Skeletal muscle cell (primary cell): ENCODE data around the gene TP53TG5.
"Not testable (repeated sequence)": the region's sequence is repeated elsewhere in the genome, so short reads cannot be mapped to it uniquely, and the experiment has no call there.

Experiments
- DNase-seq: peaks from one replicate; pipeline ENCODE4 v3.0.0-alpha.2; 2010; ENCODE audit warnings: low read depth
- H3K4me3 ChIP-seq: 2 replicates; pipeline ENCODE4 v1.5.1; 2011; ENCODE audit warnings: low read depth, mild to moderate bottlenecking, control low read depth, low read length, moderate library complexity

TP53TG5 gene

DNA sequence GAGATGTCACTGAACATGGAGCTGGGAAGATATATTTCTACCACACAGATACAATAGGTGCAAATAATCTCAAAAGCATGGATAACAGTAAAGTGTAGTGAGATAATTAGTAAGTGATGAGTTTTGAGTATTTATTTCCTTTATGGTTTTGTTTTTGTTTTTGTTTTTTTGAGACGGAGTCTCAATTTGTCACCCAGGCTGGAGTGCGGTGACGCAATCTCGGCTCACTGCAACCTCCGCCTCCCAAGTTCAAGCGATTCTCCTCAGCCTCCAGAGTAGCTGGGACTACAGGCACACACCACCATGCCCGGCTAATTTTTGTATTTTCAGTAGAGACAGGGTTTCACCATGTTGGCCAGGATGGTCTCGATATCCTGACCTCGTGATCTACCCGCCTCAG is 27.3 kb downstream of the TP53TG5 start:
- H3K4me3 ChIP-seq, DNase-seq: not testable (repeated sequence)

DNA sequence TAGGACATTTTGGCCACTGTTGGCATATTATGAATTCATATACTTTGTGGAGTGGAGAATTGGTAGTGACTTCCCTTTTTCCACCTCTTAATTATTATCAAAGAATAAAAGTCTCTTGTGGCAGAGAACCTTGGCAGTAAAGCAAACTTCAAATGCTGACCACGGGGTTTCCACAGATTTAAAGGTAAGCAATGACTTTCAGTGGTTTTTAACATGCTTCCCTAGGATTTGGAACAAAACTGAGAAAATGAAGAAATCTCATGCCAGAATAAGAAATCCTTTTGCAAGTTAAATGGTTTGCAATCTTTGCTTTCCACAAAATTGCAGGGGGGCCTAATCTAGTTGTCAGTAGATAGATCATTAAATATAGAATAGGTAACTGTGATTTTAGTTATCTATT is 27.9 kb downstream of the TP53TG5 start:
- DNase-seq: no peak
- no peak overlapping the region for H3K4me3 ChIP-seq

- DNase-seq: no peak
- H3K4me3 ChIP-seq: peak within 1 kb of the TSS; percentile 88
Measured at GRCh38 chr20:45347936-45348778, 30.0 kb downstream of the TP53TG5 start, which contains the start of gene SDC4. Gene SDC4, minus strand, starts transcription at chr20:45348424. Its CDS starts 40 bp downstream, at chr20:45348384.

DNA sequence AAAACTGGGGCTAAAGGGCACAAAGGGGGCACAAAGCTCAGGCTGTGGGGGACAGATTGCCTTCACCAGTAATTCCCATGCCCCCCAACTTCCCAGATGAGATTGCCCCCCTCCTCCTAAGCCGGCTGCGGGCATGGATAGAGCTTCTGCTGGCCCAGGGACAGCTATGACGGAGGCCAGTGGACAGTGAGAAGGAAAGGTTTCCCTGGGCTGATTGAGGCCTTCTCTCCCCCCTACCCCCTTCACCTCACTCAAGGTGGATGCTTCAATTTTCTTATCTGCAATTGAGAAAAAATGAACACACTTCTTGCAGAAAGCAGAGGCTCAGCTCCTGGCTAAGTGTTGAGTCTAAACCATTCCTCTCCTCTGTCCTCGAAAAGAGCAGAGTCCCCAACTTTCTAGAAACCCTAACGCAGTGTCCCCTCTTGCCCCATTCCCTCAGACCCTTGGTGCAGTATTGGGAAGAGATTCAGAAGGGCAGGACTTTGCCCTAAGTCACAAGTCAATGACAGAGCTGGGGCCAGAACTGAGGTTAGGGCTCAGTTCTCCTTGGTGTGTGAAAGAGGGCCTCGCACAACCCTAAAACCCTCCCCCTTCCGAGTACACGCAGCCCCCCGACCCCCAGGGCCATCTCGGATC is 30.7 kb downstream of the TP53TG5 start:
- peak overlapping the region; percentile 88 for H3K4me3 ChIP-seq
- DNase-seq: no peak

DNA sequence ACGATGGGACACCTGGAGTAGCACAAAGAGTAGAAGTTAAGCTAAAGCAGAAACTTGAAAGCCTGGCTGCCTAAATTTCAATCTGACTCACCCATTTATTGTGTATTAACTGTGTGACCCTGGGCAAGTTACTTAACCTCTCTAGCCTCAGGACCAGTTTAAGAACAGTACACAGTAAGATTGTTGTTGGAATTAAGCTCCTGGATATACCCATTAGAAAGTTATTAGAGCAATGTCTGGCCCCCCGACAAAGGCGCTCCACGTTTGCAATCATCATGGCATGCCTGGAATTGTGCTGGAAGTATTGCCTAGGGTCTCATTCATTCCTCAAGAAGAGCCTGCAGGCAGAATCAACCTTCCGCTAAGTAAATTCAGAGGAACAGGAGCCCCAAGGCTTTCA is 31.3 kb downstream of the TP53TG5 start:
- H3K4me3 ChIP-seq: peak overlapping the region; percentile 88
- no peak for DNase-seq

GRCh38 chr20:45346291-45346718 is 31.8 kb downstream of the TP53TG5 start:
- no peak for DNase-seq
- H3K4me3 ChIP-seq: peak overlapping the region; percentile 88

DNA sequence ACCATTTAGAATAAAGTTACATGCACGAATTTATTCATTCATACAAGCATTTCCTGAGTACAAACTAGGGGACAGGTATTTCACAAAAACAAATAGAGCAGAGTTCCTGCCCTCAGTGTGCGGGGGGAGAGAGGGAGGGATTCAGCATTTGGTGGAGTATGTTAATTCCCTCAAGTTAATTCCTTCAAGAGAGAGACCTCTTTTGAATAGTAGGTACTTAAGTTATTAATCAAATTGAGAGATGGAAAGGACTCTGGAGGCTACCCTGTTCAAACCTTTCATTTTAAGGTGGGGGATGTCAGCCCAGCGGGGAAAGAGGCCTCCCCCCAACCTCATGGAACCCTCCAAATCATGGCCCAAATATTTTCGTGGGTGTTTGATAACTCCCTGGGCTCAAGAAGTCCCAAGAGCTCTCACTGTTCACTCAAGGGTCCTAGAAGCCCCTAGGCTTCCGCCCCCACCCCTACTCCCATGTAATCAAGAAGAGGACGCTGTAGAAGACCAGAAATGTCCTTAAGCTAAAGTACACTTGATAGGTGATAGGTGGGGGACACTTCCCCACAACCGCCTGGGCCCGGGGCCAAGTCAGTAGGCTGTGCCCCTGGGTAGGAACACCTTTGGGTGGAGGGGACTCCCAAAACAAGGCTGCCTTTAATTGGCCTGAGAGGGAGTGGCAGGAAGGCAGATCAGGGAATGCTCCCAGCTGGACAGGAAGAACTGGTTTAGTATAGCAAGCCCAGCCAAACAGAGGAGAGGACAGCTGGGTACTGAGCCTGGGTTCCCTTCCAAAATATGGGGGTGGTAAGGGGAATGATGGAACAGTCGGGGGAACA is 32.8 kb downstream of the TP53TG5 start:
- no peak for DNase-seq
- H3K4me3 ChIP-seq: peak overlapping the region; percentile 88

DNA sequence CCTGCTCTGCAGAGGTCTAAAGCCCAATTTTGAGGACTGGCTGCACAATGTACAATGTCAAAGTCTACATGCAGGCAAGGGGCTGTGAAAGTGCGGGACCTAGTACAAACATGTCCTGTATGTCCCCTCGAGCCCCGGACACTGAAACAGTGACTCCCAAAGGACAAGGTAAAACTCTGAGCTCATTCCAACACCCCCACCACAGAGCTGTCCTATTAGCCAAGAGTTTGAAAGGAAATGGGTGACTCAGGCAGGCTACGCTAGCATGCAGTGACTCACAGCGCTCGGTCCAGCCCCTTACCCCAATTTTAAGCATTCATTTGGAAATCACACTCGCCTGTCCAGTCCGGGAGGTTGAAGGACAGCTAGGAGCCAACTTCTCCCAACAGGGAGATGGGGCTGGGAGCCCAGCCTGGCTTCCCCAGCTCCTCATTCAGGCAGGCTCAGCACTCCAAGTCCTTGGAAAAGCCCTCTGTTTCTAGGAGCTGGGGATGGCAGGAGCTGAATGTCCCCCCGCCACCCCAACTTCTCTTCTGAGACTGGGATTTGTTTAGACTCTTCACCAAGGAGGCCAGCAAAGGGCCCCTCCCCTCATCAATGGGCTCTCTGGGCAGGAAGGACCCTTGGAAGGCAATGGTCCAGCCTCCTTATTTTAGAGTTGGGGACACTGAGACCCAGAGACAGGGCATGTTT is 33.8 kb downstream of the TP53TG5 start:
- DNase-seq: peak; percentile 73
- H3K4me3 ChIP-seq: peak overlapping the region; percentile 22

DNA sequence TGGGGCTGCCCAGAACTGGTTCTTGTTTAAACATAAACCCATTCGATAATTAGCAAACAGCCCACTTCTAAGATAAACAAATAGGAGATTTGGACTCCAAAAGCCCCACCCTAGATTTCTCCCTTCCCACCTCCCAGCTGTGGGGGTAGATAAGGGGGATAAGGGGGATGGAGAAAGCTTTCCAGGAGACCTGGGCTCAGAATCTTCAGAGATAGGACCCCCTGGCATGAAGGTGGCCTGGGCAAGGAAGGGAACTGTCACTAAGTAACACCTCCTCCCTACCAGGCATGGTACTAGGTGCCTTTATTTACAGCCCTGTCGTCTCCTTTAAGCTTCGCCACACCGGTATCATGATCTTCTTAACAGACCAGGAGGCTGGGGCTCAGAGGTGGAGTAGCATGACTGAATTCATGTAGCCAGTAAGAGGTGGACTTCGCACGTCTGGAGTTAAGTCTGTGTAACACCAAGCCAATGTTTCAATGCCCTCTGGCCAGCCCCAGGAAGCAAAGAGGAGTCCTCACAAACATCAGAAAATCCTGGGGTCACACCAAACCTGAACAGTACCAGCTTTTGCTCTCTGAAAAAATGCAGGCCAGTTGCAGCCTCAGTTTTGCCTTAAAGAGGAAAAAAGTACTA is 34.5 kb downstream of the TP53TG5 start:
- peak overlapping the region; percentile 22 for H3K4me3 ChIP-seq

GRCh38 chr20:45342855-45343531 is 35.1 kb downstream of the TP53TG5 start:
- H3K4me3 ChIP-seq: peak overlapping the region; percentile 22
- no peak for DNase-seq

More for the DNA sequence above, 34.5 kb downstream of the TP53TG5 start:
- no peak for DNase-seq

GRCh38 chr20:45341939-45342854 is 35.9 kb downstream of the TP53TG5 start:
- H3K4me3 ChIP-seq: no peak overlapping the region
- no peak for DNase-seq

GRCh38 chr20:45341579-45341938 is 36.6 kb downstream of the TP53TG5 start:
- H3K4me3 ChIP-seq: no peak overlapping the region
- DNase-seq: no peak

DNA sequence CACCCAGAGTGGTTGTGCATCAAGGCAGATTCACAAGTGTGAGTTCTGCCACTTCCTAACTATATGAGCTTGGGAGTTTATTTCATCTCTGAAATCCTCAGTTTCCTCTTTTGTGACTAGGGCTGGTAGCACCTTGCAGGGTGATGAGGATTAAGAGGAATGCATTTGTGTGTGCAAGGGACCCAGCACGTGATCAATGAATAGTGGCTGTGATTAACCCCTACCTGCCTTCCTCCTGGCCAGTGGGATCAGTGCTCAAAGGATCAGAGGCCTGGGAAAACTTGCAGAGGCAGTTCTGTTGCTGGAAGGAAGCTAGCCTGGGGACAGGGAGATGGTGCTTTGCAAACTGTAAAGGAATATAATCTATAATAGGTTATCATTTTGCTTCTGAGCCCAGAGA is 37.2 kb downstream of the TP53TG5 start:
- no peak for DNase-seq
- H3K4me3 ChIP-seq: no peak overlapping the region

DNA sequence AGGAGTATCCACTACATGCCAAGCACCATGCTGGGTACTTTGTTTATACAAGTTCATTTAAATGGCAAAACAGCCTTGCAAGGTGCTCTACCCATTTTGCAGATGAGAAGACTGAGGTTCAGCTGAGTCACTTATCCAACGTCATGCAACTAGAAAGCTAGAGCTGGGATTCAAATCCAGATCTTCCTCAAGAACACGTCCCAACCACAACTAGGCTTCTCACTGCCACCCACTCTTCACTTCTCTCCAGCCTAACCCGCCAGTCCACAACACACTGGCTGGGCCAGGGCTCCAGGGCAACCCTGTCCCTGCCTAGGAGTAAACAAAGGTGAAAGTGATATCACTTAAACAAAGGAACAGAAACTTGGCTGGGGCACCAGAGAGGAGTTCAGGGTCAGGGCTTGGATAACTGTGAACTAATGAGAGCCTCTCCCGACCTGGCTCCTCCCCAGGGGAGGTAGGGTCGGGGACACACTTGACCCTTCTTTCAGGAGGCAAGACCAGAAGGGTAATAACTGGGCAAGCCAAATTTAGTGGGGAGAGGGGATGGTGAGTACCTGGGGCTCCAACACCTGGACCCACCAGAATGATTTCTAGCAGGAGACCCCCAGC is 37.8 kb downstream of the TP53TG5 start:
- DNase-seq: no peak
- H3K4me3 ChIP-seq: no peak overlapping the region

- no peak overlapping the region for H3K4me3 ChIP-seq
- DNase-seq: no peak
Measured at GRCh38 chr20:45339799-45340198, 38.3 kb downstream of the TP53TG5 start.

DNA sequence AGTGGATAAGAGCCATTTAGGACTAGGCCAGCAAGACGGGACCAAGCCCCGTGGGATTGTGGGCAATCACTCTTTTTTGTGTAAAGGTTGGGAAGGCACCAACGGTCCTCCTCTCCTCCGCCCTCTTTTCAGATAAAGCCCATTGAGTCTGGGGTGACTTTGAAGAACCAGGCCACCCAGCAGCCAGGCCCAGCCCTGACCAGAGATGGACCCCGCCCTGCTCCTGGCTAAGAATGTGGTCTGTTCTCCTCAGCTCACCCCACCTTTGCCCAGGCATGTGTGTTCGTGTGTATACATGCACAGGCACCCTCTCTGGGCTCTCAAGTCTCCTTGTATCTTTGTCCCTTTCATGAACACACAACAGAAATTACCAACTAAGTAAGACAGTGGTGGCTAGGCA is 39.0 kb downstream of the TP53TG5 start:
- DNase-seq: no peak
- H3K4me3 ChIP-seq: no peak overlapping the region
